Heart right ventricle (tissue), 16 donors: ENCODE data around the gene RALGPS1. TPM values are rescaled to one million over a fixed set of nuclear protein-coding genes. Genes with fewer than 3 reads are reported as not detected.

ENCODE experiments used
- ATAC-seq, 8 donors: fragments of 200-7000 bp; cut with Tn5 transposase; one replicate each; pipeline ENCODE4 v1.9.1; 2020; ENCODE audit warnings: mild to moderate bottlenecking in 8 of 8, moderate library complexity in 8 of 8, moderate number of reproducible peaks in 1 of 8
- DNase-seq, 2 donors: peaks; one replicate each; pipeline ENCODE4 v3.0.0-alpha.2; 2020
- H3K27ac ChIP-seq, 10 donors: fragments of 200-600 bp; sonication (generic) in 2 of 10; one replicate each; pipeline versions ENCODE4 v1.5.0 to v1.8.0; 2020 to 2022; ENCODE audit warnings: mild to moderate bottlenecking in 3 of 10
- H3K27me3 ChIP-seq, 7 donors: fragments of 200-600 bp; one replicate each; pipeline ENCODE4 v1.8.0; 2021 to 2022; ENCODE audit warnings: mild to moderate bottlenecking in 2 of 7
- H3K36me3 ChIP-seq, 9 donors: fragments of 200-600 bp; sonication (generic) in 1 of 9; one replicate each; pipeline versions ENCODE4 v1.5.0 to v1.8.0; 2020 to 2022; ENCODE audit warnings: mild to moderate bottlenecking in 2 of 9
- H3K4me1 ChIP-seq, 9 donors: fragments of 200-600 bp; sonication (generic) in 1 of 9; one replicate each; pipeline versions ENCODE4 v1.5.0 to v1.8.0; 2020 to 2022; ENCODE audit warnings: mild to moderate bottlenecking in 4 of 9
- H3K4me3 ChIP-seq, 10 donors: fragments of 200-600 bp; sonication (generic) in 2 of 10; one replicate each; pipeline versions ENCODE4 v1.5.0 to v1.8.0; 2020 to 2022; ENCODE audit warnings: mild to moderate bottlenecking in 7 of 10, moderate library complexity in 2 of 10
- H3K9me3 ChIP-seq, 11 donors: fragments of 200-600 bp in 10 of 11; sonication (generic) in 2 of 11; one replicate each; pipeline versions ENCODE4 v1.5.0 to v1.8.0; 2013 to 2022; ENCODE audit warnings: mild to moderate bottlenecking in 2 of 11, control low read depth in 1 of 11, moderate library complexity in 1 of 11
- CTCF ChIP-seq, 9 donors: fragments of 200-600 bp; sonication (generic) in 2 of 9; IDR thresholded peaks; one replicate each; pipeline versions ENCODE4 v1.5.0 to v1.8.0; 2021 to 2022; ENCODE audit warnings: antibody characterized with exemption in 9 of 9, mild to moderate bottlenecking in 5 of 9, moderate library complexity in 1 of 9
- WGBS, 2 donors: extraction: QIAGEN DNeasy Blood & Tissue Kit; methylation state at CpG; one replicate each; pipeline ENCODE4 v1.1.7; 2013; ENCODE audit warnings: inconsistent platforms in 1 of 2; 5-methylcytosine and 5-hydroxymethylcytosine counted together
- intact Hi-C, 10 donors: fragments of 100-400 bp; cut with DNase I; formaldehyde crosslinking; loops; one replicate each; pipeline versions ENCODE4 v1.11.1 to v1.14.2; 2022
- polyA plus RNA-seq, 2 donors: library from polyadenylated mRNA; stranded (reverse); fragments of 200-250 nt; gene quantifications; one replicate each; pipeline ENCODE4 v1.2.3, GENCODE V29; 2013
- total RNA-seq, 10 donors: library from RNA; stranded (reverse); fragmentation: NEBNext Ultra II Directional in 3 of 10; extraction: Animal tissue kit (Norgen Biotek cat#: 25700) in 3 of 10; gene quantifications; one replicate each; pipeline versions ENCODE4 v1.2.1 to v1.2.4, GENCODE V29; 2021 to 2023
- donor health status: Arrhythmogenic right ventricular cardiomyopathy.
- donor health status: ischemic (EF 13 %, LVEDD 7.1; RV severe dilation, severe dysfunction).
- donor health status: healthy with polysubstance abuse.
- donor health status: DM: no; HTN: yes; CAD: no.
- donor health status: DM: no; HTN: no; CAD: no.
- donor health status: ischemic (EF 25% LVEDD 6.9; RV normal size, moderate dysfunction).
- donor health status: ischemic (EF 25% LVEDD 5.7; RV mildly dilated, moderate dysfunction).
- donor health status: healthy.
- donor health status: DM: yes; HTN: yes; CAD: no.
- donor health status: Ischemic cardiomyopathy.
- donor health status: ischemic (EF 35%, LVEDD 5.7; RV mildly dilated, moderate dysfunction).
- donor health status: nonischemic (EF 11% LVEDD 7.7; RV severe dilation, severe dysfunction).
- donor health status: DM: yes; HTN: yes; CAD: no.
- donor health status: PGD.
- donor health status: ischemic (EF 29% LVEDD 5.4; RV normal size, mild dysfunction).
- donor health status: nonischemic (EF 23%, LVEDD 6.1; RV moderate dilation, normal function).

RALGPS1 gene
- total and polyA plus RNA-seq, 12 donors, result 4.2 to 25.0 (median 16.8) TPM

- Histone ChIP-seq H3K27ac (no peak overlapping the region), H3K36me3 (no peaks in the 10 kb centered on the region), H3K9me3 (no peaks in the 10 kb centered on the region), H3K27me3 (no peaks in the 10 kb centered on the region), H3K4me3 (no peak overlapping the region), H3K4me1 (peaks cover 11 to 67% (median 50%) of the 10 kb centered on the region in 9 donors)
- no peak for TF ChIP-seq CTCF (IDR thresholded peaks at IDR 0.05)
- ATAC-seq (no peak), DNase-seq (no peak)
- WGBS, 2 donors, result 87 to 92% methylated on average over 8 of the region's 8 CpGs
- intact Hi-C loops, result no loop called here
Measured at GRCh38 chr9:127136081-127136879, 221.7 kb downstream of the RALGPS1 start.

- no peak for TF ChIP-seq CTCF (IDR thresholded peaks at IDR 0.05)
- intact Hi-C loops, result no loop called here
- WGBS, 2 donors, result 95 to 96% methylated on average over 5 of the region's 5 CpGs
Measured at GRCh38 chr9:127136880-127137639, 222.5 kb downstream of the RALGPS1 start.

GRCh38 chr9:127137640-127138360 lies 223.2 kb downstream of the RALGPS1 start:
- intact Hi-C loops, result no loop called here
- DNase-seq (no peak), ATAC-seq (no peak)
- Histone ChIP-seq H3K4me1 (peaks cover 10 to 59% (median 37%) of the 10 kb centered on the region in 9 donors), H3K27ac (no peak overlapping the region), H3K27me3 (no peaks in the 10 kb centered on the region), H3K36me3 (no peaks in the 10 kb centered on the region), H3K4me3 (no peak overlapping the region), H3K9me3 (no peaks in the 10 kb centered on the region)
- WGBS, 2 donors, result 95% methylated on average over 11 of the region's 11 CpGs
- no peak for TF ChIP-seq CTCF (IDR thresholded peaks at IDR 0.05)

More at GRCh38 chr9:127136880-127137639, 222.5 kb downstream of the RALGPS1 start:
- no peaks in the 10 kb centered on the region for H3K36me3 ChIP-seq
- H3K9me3 ChIP-seq, result no peaks in the 10 kb centered on the region
- no peak overlapping the region for H3K27ac ChIP-seq
- H3K4me3 ChIP-seq, result no peak overlapping the region
- ATAC-seq (no peak), DNase-seq (no peak)
- H3K4me1 ChIP-seq, result peaks cover 11 to 66% (median 43%) of the 10 kb centered on the region in 9 donors
- no peaks in the 10 kb centered on the region for H3K27me3 ChIP-seq

GRCh38 chr9:127138444-127138843 lies 223.9 kb downstream of the RALGPS1 start:
- Histone ChIP-seq H3K27ac (no peak overlapping the region), H3K36me3 (no peaks in the 10 kb centered on the region), H3K4me1 (peaks cover 3 to 52% (median 31%) of the 10 kb centered on the region in 9 donors), H3K4me3 (no peak overlapping the region), H3K27me3 (no peaks in the 10 kb centered on the region), H3K9me3 (no peaks in the 10 kb centered on the region)
- DNase-seq, result no peak
- TF ChIP-seq CTCF (IDR thresholded peaks at IDR 0.05), result no peak
- ATAC-seq, result no peak
- WGBS, 2 donors, result 95% methylated on average over 4 of the region's 4 CpGs
- intact Hi-C loops, result no loop called here
